Loucy (cell line): ENCODE measurements around the gene TARS2.

Experiments used
- H2AFZ ChIP-seq: fragments of 200-600 bp; sonication (generic); 2 replicates; pipeline ENCODE4 v1.6.0; 2016; ENCODE audit warnings: antibody characterized with exemption, mild to moderate bottlenecking, low read length, moderate library complexity
- H3F3A ChIP-seq: fragments of 200-600 bp; 2 replicates; pipeline ENCODE4 v1.6.0; 2016; ENCODE audit warnings: antibody characterized with exemption, low read depth, mild to moderate bottlenecking
- H3K27me3 ChIP-seq: fragments of 200-600 bp; sonication (generic); 2 replicates; pipeline ENCODE4 v1.6.1; 2014; ENCODE audit warnings: low read length, mild to moderate bottlenecking; ENCODE audit not compliant: insufficient read depth, poor library complexity, severe bottlenecking
- H3K36me3 ChIP-seq: fragments of 200-600 bp; sonication (generic); 2 replicates; pipeline ENCODE4 v1.6.1; 2016; ENCODE audit warnings: low read length; ENCODE audit not compliant: insufficient read depth
- H3K4me1 ChIP-seq: fragments of 200-600 bp; sonication (generic); 2 replicates; pipeline ENCODE4 v1.5.1; 2014; ENCODE audit warnings: low read length, mild to moderate bottlenecking; ENCODE audit not compliant: insufficient read depth, poor library complexity, severe bottlenecking
- H3K4me2 ChIP-seq: fragments of 200-600 bp; sonication (generic); 2 replicates; pipeline ENCODE4 v1.6.0; 2014; ENCODE audit warnings: antibody characterized with exemption, low read length, low read depth, mild to moderate bottlenecking; ENCODE audit not compliant: poor library complexity, severe bottlenecking
- H3K4me3 ChIP-seq: fragments of 200-600 bp; sonication (generic); 2 replicates; pipeline ENCODE4 v1.5.1; 2014; ENCODE audit warnings: low read length, mild to moderate bottlenecking, mixed read lengths; ENCODE audit not compliant: poor library complexity, severe bottlenecking
- H3K79me2 ChIP-seq: fragments of 200-600 bp; sonication (generic); 2 replicates; pipeline ENCODE4 v1.6.1; 2014; ENCODE audit warnings: low read length; ENCODE audit not compliant: insufficient read depth
- H3K9ac ChIP-seq: fragments of 200-600 bp; sonication (generic); 2 replicates; pipeline ENCODE4 v1.6.0; 2014; ENCODE audit warnings: mild to moderate bottlenecking, low read depth, low read length, moderate library complexity; ENCODE audit not compliant: poor library complexity, severe bottlenecking
- H3K9me2 ChIP-seq: fragments of 200-600 bp; sonication (generic); replicated peaks from 2 replicates; pipeline ENCODE4 v1.6.1; 2016; ENCODE audit warnings: low read depth, low read length, mixed read lengths
- H3K9me3 ChIP-seq: fragments of 200-600 bp; sonication (generic); 2 replicates; pipeline ENCODE4 v1.6.1; 2014; ENCODE audit warnings: mild to moderate bottlenecking, antibody characterized with exemption, low read length, low read depth; ENCODE audit not compliant: insufficient read depth
- H4K20me1 ChIP-seq: fragments of 200-600 bp; sonication (generic); 2 replicates; pipeline ENCODE4 v1.6.0; 2014; ENCODE audit warnings: antibody characterized with exemption, low read length, mild to moderate bottlenecking; ENCODE audit not compliant: insufficient read depth, poor library complexity, severe bottlenecking
- CTCF ChIP-seq: fragments of 200-600 bp; sonication (generic); conservative IDR thresholded peaks from 2 replicates; pipeline ENCODE4 v1.5.1; 2014; ENCODE audit warnings: mild to moderate bottlenecking, antibody characterized with exemption, low read length
- EZH2phosphoT487 ChIP-seq: fragments of 200-600 bp; IDR thresholded peaks from 2 replicates; pipeline ENCODE4 v1.6.1; 2018; ENCODE audit warnings: antibody characterized with exemption, mild to moderate bottlenecking, moderate library complexity, borderline replicate concordance

The TARS2 gene

GRCh38 chr1:150484431-150484830, 2.8 kb upstream of the TARS2 start:
- no peak overlapping the region for H3K4me2 ChIP-seq
- no peaks in the 10 kb centered on the region for H3F3A ChIP-seq
- H3K27me3 ChIP-seq, result no peaks in the 10 kb centered on the region
- H3K79me2 ChIP-seq, result peaks cover 18% of the 10 kb centered on the region
- H3K9me2 ChIP-seq, result no peaks in the 10 kb centered on the region
- no peaks in the 10 kb centered on the region for H4K20me1 ChIP-seq
- no peak overlapping the region for H3K4me3 ChIP-seq
- H3K36me3 ChIP-seq, result no peaks in the 10 kb centered on the region
- TF ChIP-seq EZH2phosphoT487, result no peak
- TF ChIP-seq CTCF, result no peak
- H3K9ac ChIP-seq, result no peak overlapping the region
- 0 out of 2 replicates have a peak overlapping the region, but pooled peaks have one; percentile 26 for H2AFZ ChIP-seq
- no peaks in the 10 kb centered on the region for H3K9me3 ChIP-seq
- H3K4me1 ChIP-seq, result peaks cover 10% of the 10 kb centered on the region

DNA sequence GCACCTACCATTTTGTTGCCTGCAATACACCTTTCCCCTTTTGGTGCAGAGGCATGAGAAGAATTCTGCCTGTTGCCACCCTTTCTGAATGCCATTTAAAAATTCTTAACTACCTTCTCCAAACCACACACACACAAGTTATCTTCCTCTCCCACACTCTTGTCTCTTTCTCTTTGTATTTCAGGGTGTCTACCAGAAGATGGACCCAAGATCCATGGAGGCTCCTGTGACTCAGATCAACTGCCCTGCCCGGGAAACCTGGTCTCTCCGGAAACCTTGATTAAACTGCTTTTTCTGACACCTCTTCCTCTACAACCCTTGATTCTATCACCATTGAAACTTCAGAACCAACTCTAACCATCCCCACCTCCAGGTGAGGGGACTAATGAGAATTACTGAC, 2.4 kb upstream of the TARS2 start:
- no peak overlapping the region for H3K4me3 ChIP-seq
- TF ChIP-seq EZH2phosphoT487 (no peak), CTCF (peak; percentile 26)
- H3K9ac ChIP-seq, result no peak overlapping the region
- H3F3A ChIP-seq, result no peaks in the 10 kb centered on the region
- H3K4me1 ChIP-seq, result peaks cover 10% of the 10 kb centered on the region
- H3K9me3 ChIP-seq, result no peaks in the 10 kb centered on the region
- H3K4me2 ChIP-seq, result no peak overlapping the region
- peaks cover 18% of the 10 kb centered on the region for H3K79me2 ChIP-seq
- no peaks in the 10 kb centered on the region for H4K20me1 ChIP-seq
- H3K36me3 ChIP-seq, result no peaks in the 10 kb centered on the region
- H3K27me3 ChIP-seq, result no peaks in the 10 kb centered on the region
- H2AFZ ChIP-seq, result peak overlapping the region; percentile 26; the same call in 1 of the 2 replicates
- no peaks in the 10 kb centered on the region for H3K9me2 ChIP-seq

DNA sequence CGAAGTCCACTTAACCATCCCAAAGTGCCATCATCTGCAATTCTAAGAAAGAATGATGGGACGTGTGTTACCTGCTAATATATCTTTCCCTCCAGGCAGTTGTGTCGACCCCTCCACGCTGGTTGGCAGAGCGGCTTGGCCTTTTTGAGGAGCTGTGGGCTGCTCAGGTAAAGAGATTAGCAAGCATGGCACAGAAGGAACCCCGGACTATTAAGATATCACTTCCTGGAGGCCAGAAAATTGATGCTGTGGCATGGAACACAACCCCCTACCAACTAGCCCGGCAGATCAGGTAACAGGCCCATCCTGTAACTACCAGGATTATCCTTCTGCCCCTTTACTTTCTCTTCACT, 520 bp downstream of the TARS2 start:
- Histone ChIP-seq H3K27me3 (no peaks in the 10 kb centered on the region), H3K9me3 (no peaks in the 10 kb centered on the region), H3K79me2 (peaks cover 18% of the 10 kb centered on the region), H3K9me2 (no peaks in the 10 kb centered on the region), H3K4me3 (peak overlapping the region; percentile 97), H3K36me3 (peaks cover 13% of the 10 kb centered on the region; the same call in 1 of the 2 replicates), H2AFZ (peak overlapping the region; percentile 89; the same call in 1 of the 2 replicates), H3K9ac (peak overlapping the region; percentile 89), H4K20me1 (no peaks in the 10 kb centered on the region), H3K4me1 (peaks cover 10% of the 10 kb centered on the region), H3F3A (no peaks in the 10 kb centered on the region), H3K4me2 (peak overlapping the region; percentile 83)
- TF ChIP-seq EZH2phosphoT487 (no peak), CTCF (no peak)
